Epithelial cell of esophagus (primary cell): ENCODE results near the gene TUBGCP6.
A peak's percentile ranks its signal among the peaks of the same experiment; 100 is the strongest.

ENCODE experiments used
- DNase-seq: peaks from one replicate; pipeline ENCODE4 v3.0.0; 2010; ENCODE audit warnings: low read depth
- H3K4me3 ChIP-seq: 2 replicates; pipeline ENCODE4 v1.5.1; 2011; ENCODE audit warnings: mild to moderate bottlenecking, low read length, control low read depth
- CTCF ChIP-seq: IDR thresholded peaks from 2 replicates; pipeline ENCODE4 v1.5.1; 2011; ENCODE audit warnings: low read depth, mild to moderate bottlenecking, low read length, control low read depth, inconsistent platforms; ENCODE audit not compliant: insufficient read depth; ENCODE audit errors: missing control alignments

The TUBGCP6 gene

GRCh38 chr22:50244420-50245213 is at the start of gene TUBGCP6:
Gene TUBGCP6, minus strand, starts transcription at chr22:50245023. Its CDS starts 564 bp downstream, at chr22:50244459.
- TF ChIP-seq CTCF, result peak; percentile 26
- H3K4me3 ChIP-seq, result peak within 1 kb of the TSS; percentile 94
- DNase-seq, result peak; percentile 96

GRCh38 chr22:50294319-50294656 is 49.5 kb upstream of the TUBGCP6 start:
- no peak overlapping the region for H3K4me3 ChIP-seq
- no peak for DNase-seq
- TF ChIP-seq CTCF, result no peak

- H3K4me3 ChIP-seq, result peak overlapping the region; percentile 8
- TF ChIP-seq CTCF, result no peak
- peak; percentile 69 for DNase-seq
Observed at GRCh38 chr22:50293441-50294318, 48.9 kb upstream of the TUBGCP6 start.

GRCh38 chr22:50292643-50293440 is 48.0 kb upstream of the TUBGCP6 start:
- no peak for DNase-seq
- H3K4me3 ChIP-seq, result peak overlapping the region; percentile 14
- no peak for TF ChIP-seq CTCF

GRCh38 chr22:50289942-50290630 is 45.3 kb upstream of the TUBGCP6 start:
- H3K4me3 ChIP-seq, result no peak overlapping the region
- TF ChIP-seq CTCF, result no peak
- DNase-seq, result no peak
